ENCODE measurements around the gene DCDC1. TPM values are rescaled to one million over a fixed set of nuclear protein-coding genes. Genes with fewer than 3 reads are reported as not detected.

Gene DCDC1
- polyA plus RNA-seq, 3 donors, result 0.03 TPM; not detected in 2

GRCh38 chr11:31412946-31413345, 43.4 kb upstream of the DCDC1 start:
- Histone ChIP-seq H3K9me3 (replicated peaks in 1 of 2; ENCODE audit: control insufficient read depth in 1 of 2, insufficient read depth in 1 of 2, low read length in 2 of 2) (no peaks in the 10 kb centered on the region), H3K9ac (ENCODE audit: insufficient read depth, low read length, poor library complexity, severe bottlenecking) (no peak overlapping the region), H3K4me2 (replicated peaks; ENCODE audit: extremely low read depth, low read length, poor library complexity, severe bottlenecking) (no peak overlapping the region), H3K36me3 (replicated peaks in 1 of 2; ENCODE audit: control insufficient read depth in 1 of 2, insufficient read depth in 2 of 2, low read length in 2 of 2) (peaks cover 0 to 3% of the 10 kb centered on the region in 2 donors), H3K27ac (ENCODE audit: low read depth in 1 of 2, low read length in 2 of 2) (no peak overlapping the region), H3K4me1 (ENCODE audit: control insufficient read depth in 1 of 2, insufficient read depth in 2 of 2, low read length in 2 of 2) (no peaks in the 10 kb centered on the region), H3K4me3 (replicated peaks in 1 of 3; ENCODE audit: low read depth in 2 of 3, low read length in 3 of 3) (no peak overlapping the region), H4K20me1 (ENCODE audit: insufficient read depth, low read length) (no peaks in the 10 kb centered on the region), H2AFZ (ENCODE audit: insufficient read depth, low read depth, low read length, poor library complexity, severe bottlenecking) (no peak overlapping the region), H3K27me3 (ENCODE audit: control insufficient read depth in 2 of 2, insufficient read depth in 2 of 2, low read length in 2 of 2) (no peaks in the 10 kb centered on the region), H3K79me2 (ENCODE audit: insufficient read depth, low read length) (no peaks in the 10 kb centered on the region)
- no peaks in the 10 kb centered on the region for H3K9me3 Mint-ChIP-seq
- no peaks in the 10 kb centered on the region for H3K4me1 Mint-ChIP-seq
- peaks cover 8% of the 10 kb centered on the region in 2 donors for H3K36me3 Mint-ChIP-seq
- no peak for TF ChIP-seq CTCF (IDR thresholded peaks at IDR 0.05)
- H3K27me3 Mint-ChIP-seq (ENCODE audit: low read depth in 3 of 3), result no peaks in the 10 kb centered on the region
- WGBS (ENCODE audit: insufficient coverage), result no CpG with 5 or more reads among the region's 2 CpGs
- H3K27ac Mint-ChIP-seq, result no peak overlapping the region
- DNase-seq, result no peak
- intact Hi-C loops (cut with micrococcal nuclease), result no loop called here
- H3K4me3 Mint-ChIP-seq, result no peak overlapping the region

DNA sequence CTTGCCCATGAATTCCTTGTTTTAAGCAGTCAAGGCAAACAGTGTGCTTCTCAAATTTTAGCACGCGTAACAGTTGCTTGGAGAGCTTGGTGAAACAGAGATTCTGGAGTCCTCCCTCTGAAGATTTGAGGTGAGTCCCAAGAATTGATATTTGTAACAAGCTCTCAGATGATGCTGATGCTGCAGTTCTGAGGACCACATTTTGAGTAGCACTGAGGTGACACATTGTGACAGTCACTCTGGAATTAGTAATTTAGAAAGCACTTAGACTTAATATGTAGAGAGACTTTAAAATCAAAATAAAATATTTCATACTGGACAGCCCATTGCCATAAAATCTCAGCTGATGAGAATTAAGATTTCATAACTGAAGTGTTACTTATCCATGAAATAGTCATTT, 38.7 kb upstream of the DCDC1 start:
- no peaks in the 10 kb centered on the region for H3K4me1 ChIP-seq (ENCODE audit: control insufficient read depth in 1 of 2, insufficient read depth in 2 of 2, low read length in 2 of 2)
- H3K4me3 Mint-ChIP-seq, result no peak overlapping the region
- no peak for DNase-seq
- no peaks in the 10 kb centered on the region for H4K20me1 ChIP-seq (ENCODE audit: insufficient read depth, low read length)
- no peak overlapping the region for H2AFZ ChIP-seq (ENCODE audit: insufficient read depth, low read depth, low read length, poor library complexity, severe bottlenecking)
- no peaks in the 10 kb centered on the region for H3K79me2 ChIP-seq (ENCODE audit: insufficient read depth, low read length)
- H3K36me3 ChIP-seq (replicated peaks in 1 of 2; ENCODE audit: control insufficient read depth in 1 of 2, insufficient read depth in 2 of 2, low read length in 2 of 2), result no peaks in the 10 kb centered on the region
- H3K9me3 ChIP-seq (replicated peaks in 1 of 2; ENCODE audit: control insufficient read depth in 1 of 2, insufficient read depth in 1 of 2, low read length in 2 of 2), result no peaks in the 10 kb centered on the region
- H3K36me3 Mint-ChIP-seq, result peaks cover 3 to 4% of the 10 kb centered on the region in 2 donors
- H3K27me3 ChIP-seq (ENCODE audit: control insufficient read depth in 2 of 2, insufficient read depth in 2 of 2, low read length in 2 of 2), result no peaks in the 10 kb centered on the region
- no peaks in the 10 kb centered on the region for H3K9me3 Mint-ChIP-seq
- intact Hi-C loops (cut with micrococcal nuclease), result no loop called here
- no peaks in the 10 kb centered on the region for H3K4me1 Mint-ChIP-seq
- no peak overlapping the region for H3K4me2 ChIP-seq (replicated peaks; ENCODE audit: extremely low read depth, low read length, poor library complexity, severe bottlenecking)
- H3K9ac ChIP-seq (ENCODE audit: insufficient read depth, low read length, poor library complexity, severe bottlenecking), result no peak overlapping the region
- no peak overlapping the region for H3K27ac ChIP-seq (ENCODE audit: low read depth in 1 of 2, low read length in 2 of 2)
- H3K27ac Mint-ChIP-seq, result no peak overlapping the region
- TF ChIP-seq CTCF (IDR thresholded peaks at IDR 0.05), result no peak
- WGBS (ENCODE audit: insufficient coverage), result 100% methylated on average over 2 of the region's 2 CpGs
- H3K27me3 Mint-ChIP-seq (ENCODE audit: low read depth in 3 of 3), result no peaks in the 10 kb centered on the region
- H3K4me3 ChIP-seq (replicated peaks in 1 of 3; ENCODE audit: low read depth in 2 of 3, low read length in 3 of 3), result no peak overlapping the region

All from CD14-positive monocyte (primary cell).